A549 (cell line): ENCODE measurements around the gene TACSTD2. TPM values are rescaled to one million over a fixed set of nuclear protein-coding genes. Genes with fewer than 3 reads are reported as not detected.
"Not testable (repeated sequence)": the region's sequence is repeated elsewhere in the genome, so short reads cannot be mapped to it uniquely, and the experiment has no call there.

Source experiments
- ATAC-seq, 2 experiments: fragments of 200-7000 bp in 1 of 2; fragments of >200 bp in 1 of 2; cut with Nextera tagmentation in 1 of 2; cut with Tn5 transposase in 1 of 2; 3 replicates each; pipeline versions ENCODE4 v1.8.0 to v1.9.1; 2018 to 2020; ENCODE audit warnings: mild to moderate bottlenecking in 1 of 2, moderate library complexity in 1 of 2
- CTCF ChIA-PET: fragments of 300-600 bp; sonication (Branson Sonifier 250); formaldehyde crosslinking; extraction: SDS; loops from one replicate; lab custom pipeline; 2021; ENCODE audit warnings: antibody characterized with exemption, inconsistent platforms; lab: Yijun Ruan, JAX
- POLR2A ChIA-PET: fragments of 350-600 bp; formaldehyde crosslinking; extraction: SDS; loops from one replicate; lab custom pipeline; 2021; ENCODE audit warnings: antibody characterized with exemption, inconsistent platforms; lab: Yijun Ruan, JAX
- DNase-seq, 2 experiments: peaks; one replicate each; pipeline versions ENCODE4 v3.0.0 to v3.0.0-alpha.2; 2011 to 2016; ENCODE audit warnings: low read depth in 1 of 2, low spot score in 1 of 2
- FAIRE-seq: peaks from 2 replicates; lab custom pipeline; 2011; peaks lifted over from hg19 to GRCh38; lab: Jason Lieb, UNC
- H3K27ac ChIP-seq, 2 experiments: fragments of >200 bp; sonication (Bioruptor Twin); formaldehyde crosslinking; 3 replicates each; pipeline ENCODE4 v1.5.1; 2016 to 2017
- H3K4me1 ChIP-seq: fragments of >200 bp; sonication (Bioruptor Twin); formaldehyde crosslinking; 3 replicates; pipeline ENCODE4 v1.6.1; 2016
- H3K4me2 ChIP-seq: fragments of >200 bp; sonication (Bioruptor Twin); formaldehyde crosslinking; 3 replicates; pipeline ENCODE4 v1.6.1; 2016
- H3K4me3 ChIP-seq: fragments of >200 bp; sonication (Bioruptor Twin); formaldehyde crosslinking; 3 replicates; pipeline ENCODE4 v1.5.1; 2016
- H3K9me3 ChIP-seq: fragments of >200 bp; sonication (Bioruptor Twin); formaldehyde crosslinking; 3 replicates; pipeline ENCODE4 v1.6.1; 2016
- EHF ChIP-seq: fragments of 250-450 bp; sonication (Bioruptor Pico); IDR thresholded peaks from 2 replicates; pipeline ENCODE4 v1.5.0; 2020; ENCODE audit warnings: mild to moderate bottlenecking
- EHMT2 ChIP-seq: fragments of 200-600 bp; sonication (generic); IDR thresholded peaks from 2 replicates; pipeline ENCODE4 v1.6.1; 2016; ENCODE audit warnings: antibody characterized with exemption, low read depth, mild to moderate bottlenecking, moderate library complexity
- EP300 ChIP-seq, 2 experiments: fragments of >200 bp; sonication (Bioruptor Twin); formaldehyde crosslinking; IDR thresholded peaks; 2 replicates in 1 of 2; 3 replicates in 1 of 2; pipeline ENCODE4 v1.6.1; 2016 to 2017
- FOSB ChIP-seq: fragments of 250-450 bp; sonication (Bioruptor Pico); IDR thresholded peaks from 2 replicates; pipeline ENCODE4 v1.5.0; 2020; ENCODE audit warnings: mild to moderate bottlenecking, moderate library complexity
- FOXS1 ChIP-seq: fragments of 250-450 bp; sonication (Bioruptor Pico); IDR thresholded peaks from 2 replicates; pipeline ENCODE4 v1.5.0; 2020; ENCODE audit warnings: mild to moderate bottlenecking, moderate library complexity
- GATA3 ChIP-seq: IDR thresholded peaks from 2 replicates; pipeline ENCODE4 v1.6.1; 2012; ENCODE audit warnings: borderline replicate concordance
- HOXA7 ChIP-seq: fragments of 250-450 bp; sonication (Bioruptor Pico); IDR thresholded peaks from 2 replicates; pipeline ENCODE4 v1.5.0; 2020; ENCODE audit warnings: mild to moderate bottlenecking, moderate library complexity
- HOXB13 ChIP-seq: fragments of 250-450 bp; sonication (Bioruptor Pico); IDR thresholded peaks from 2 replicates; pipeline ENCODE4 v1.5.0; 2020; ENCODE audit warnings: low read depth, mild to moderate bottlenecking, moderate library complexity
- JUN ChIP-seq, 2 experiments: fragments of >200 bp; sonication (Bioruptor Twin); formaldehyde crosslinking; IDR thresholded peaks; 2 replicates in 1 of 2; 3 replicates in 1 of 2; pipeline ENCODE4 v1.6.1; 2016 to 2017
- MAFK ChIP-seq: fragments of 450-650 bp; IDR thresholded peaks from 2 replicates; pipeline ENCODE4 v1.6.1; 2014; ENCODE audit not compliant: partially characterized antibody
- MAZ ChIP-seq: fragments of 150-350 bp; IDR thresholded peaks from 2 replicates; pipeline ENCODE4 v1.6.1; 2014; ENCODE audit warnings: antibody characterized with exemption, low read depth, low read length, borderline replicate concordance
- POLR2A ChIP-seq: IDR thresholded peaks from 2 replicates; pipeline ENCODE4 v1.6.1; 2012; ENCODE audit warnings: mild to moderate bottlenecking, low read length
- RAD21 ChIP-seq, 2 experiments: fragments of >200 bp in 1 of 2; sonication (Bioruptor Twin) in 1 of 2; formaldehyde crosslinking in 1 of 2; IDR thresholded peaks in 1 of 2; conservative IDR thresholded peaks in 1 of 2; 2 replicates in 1 of 2; 3 replicates in 1 of 2; pipeline ENCODE4 v1.6.1; 2012 to 2018; ENCODE audit warnings: inconsistent platforms in 1 of 2
- TFCP2L1 ChIP-seq: fragments of 250-450 bp; sonication (Bioruptor Pico); IDR thresholded peaks from 2 replicates; pipeline ENCODE4 v1.5.0; 2021; ENCODE audit warnings: mild to moderate bottlenecking
- TP53 ChIP-seq: fragments of 250-450 bp; sonication (Bioruptor Pico); IDR thresholded peaks from 2 replicates; pipeline ENCODE4 v1.5.0; 2021; ENCODE audit warnings: mild to moderate bottlenecking, moderate library complexity
- ZC3H11A ChIP-seq: fragments of 450-650 bp; IDR thresholded peaks from 2 replicates; pipeline ENCODE4 v1.6.1; 2014; ENCODE audit warnings: antibody characterized with exemption, mild to moderate bottlenecking
- ZNF302 ChIP-seq: fragments of 250-450 bp; sonication (Bioruptor Pico); IDR thresholded peaks from 2 replicates; pipeline ENCODE4 v1.9.0; 2021; ENCODE audit warnings: inconsistent platforms, mild to moderate bottlenecking, moderate library complexity
- WGBS: methylation state at CpG from one replicate; pipeline ENCODE4 v1.1.6; 2017; ENCODE audit errors: missing lambda C conversion rate; 5-methylcytosine and 5-hydroxymethylcytosine counted together
- polyA plus RNA-seq, 4 experiments: library from polyadenylated mRNA; depleted of rRNA in 3 of 4; stranded (reverse); fragments of >200 nt; fragmentation: RNase III in 1 of 4; extraction: RNeasy Plus Mini Kit Qiagen cat#74134 plus additional on column Dnase treatment in 1 of 4; gene quantifications; 2 replicates in 3 of 4; 3 replicates in 1 of 4; pipeline ENCODE4 v1.2.3, GENCODE V29; 2011 to 2017
- TF ChIP-seq, protein P1 (sequence below): IDR thresholded peaks from 2 replicates; pipeline ENCODE4 v1.6.1; 2012; ENCODE audit warnings: low read depth, borderline replicate concordance
- TF ChIP-seq, protein P2 (sequence below): fragments of >200 bp; sonication (Bioruptor Twin); formaldehyde crosslinking; IDR thresholded peaks from 2 replicates; pipeline ENCODE4 v1.6.1; 2016
- TF ChIP-seq, protein P3 (sequence below): fragments of 250-450 bp; sonication (Bioruptor Pico); IDR thresholded peaks from 2 replicates; pipeline ENCODE4 v1.5.0; 2021; ENCODE audit warnings: mild to moderate bottlenecking, moderate library complexity, borderline replicate concordance
- TF ChIP-seq, protein P4 (sequence below): fragments of 450-650 bp; IDR thresholded peaks from 2 replicates; pipeline ENCODE4 v1.6.1; 2014; ENCODE audit warnings: antibody characterized with exemption
- TF ChIP-seq, protein P5 (sequence below): IDR thresholded peaks from 2 replicates; pipeline ENCODE4 v1.6.1; 2012
- TF ChIP-seq, protein P6 (sequence below): fragments of >200 bp; sonication (Bioruptor Twin); formaldehyde crosslinking; IDR thresholded peaks from 3 replicates; pipeline ENCODE4 v1.6.1; 2016
- TF ChIP-seq, protein P7 (sequence below): fragments of 250-450 bp; sonication (Bioruptor Pico); IDR thresholded peaks from 2 replicates; pipeline ENCODE4 v1.5.0; 2020; ENCODE audit warnings: low read depth, mild to moderate bottlenecking, moderate library complexity

Gene TACSTD2
- polyA plus RNA-seq, 2 of the 4 experiments (the other 2 are of a cell fraction), result not detected

DNA sequence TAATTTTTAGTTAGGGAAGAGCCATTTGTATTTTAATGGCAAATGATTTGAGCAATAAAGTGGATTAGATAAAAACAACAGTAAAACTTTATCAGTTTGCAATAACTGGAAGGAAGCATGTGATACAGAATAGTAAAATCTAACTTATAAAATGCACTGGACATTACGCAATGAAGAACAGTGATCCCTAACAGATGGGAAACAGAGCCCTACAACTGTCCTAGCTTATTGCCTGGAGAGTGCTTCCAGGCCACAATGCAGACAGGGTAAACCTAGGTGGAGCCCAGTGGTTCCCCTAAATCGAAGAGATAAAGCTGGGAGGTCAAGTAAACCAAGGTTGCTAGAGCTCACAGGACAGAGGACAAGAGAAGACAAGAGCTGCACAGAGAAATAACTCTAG lies 37.5 kb downstream of the TACSTD2 start:
- Histone ChIP-seq H3K4me2 (no peak overlapping the region), H3K4me1 (0 out of 3 replicates have a peak, but pooled peaks cover 5% of the 10 kb centered on the region), H3K4me3 (no peak overlapping the region), H3K27ac (no peak overlapping the region), H3K9me3 (no peaks in the 10 kb centered on the region)
- ATAC-seq (no peak), DNase-seq (no peak), FAIRE-seq (no peak)
- TF ChIP-seq, protein P1, sequence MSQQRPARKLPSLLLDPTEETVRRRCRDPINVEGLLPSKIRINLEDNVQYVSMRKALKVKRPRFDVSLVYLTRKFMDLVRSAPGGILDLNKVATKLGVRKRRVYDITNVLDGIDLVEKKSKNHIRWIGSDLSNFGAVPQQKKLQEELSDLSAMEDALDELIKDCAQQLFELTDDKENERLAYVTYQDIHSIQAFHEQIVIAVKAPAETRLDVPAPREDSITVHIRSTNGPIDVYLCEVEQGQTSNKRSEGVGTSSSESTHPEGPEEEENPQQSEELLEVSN, result no peak
- TF ChIP-seq POLR2A, result no peak
- no peak for TF ChIP-seq MAZ
- TF ChIP-seq, protein P2, sequence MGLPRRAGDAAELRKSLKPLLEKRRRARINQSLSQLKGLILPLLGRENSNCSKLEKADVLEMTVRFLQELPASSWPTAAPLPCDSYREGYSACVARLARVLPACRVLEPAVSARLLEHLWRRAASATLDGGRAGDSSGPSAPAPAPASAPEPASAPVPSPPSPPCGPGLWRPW, result no peak
- no peak for TF ChIP-seq RAD21 (conservative IDR thresholded peaks at IDR 0.05 in 1 of 2, IDR thresholded peaks at IDR 0.05 in 1 of 2)
- TF ChIP-seq TFCP2L1, result no peak
- TF ChIP-seq, protein P3, sequence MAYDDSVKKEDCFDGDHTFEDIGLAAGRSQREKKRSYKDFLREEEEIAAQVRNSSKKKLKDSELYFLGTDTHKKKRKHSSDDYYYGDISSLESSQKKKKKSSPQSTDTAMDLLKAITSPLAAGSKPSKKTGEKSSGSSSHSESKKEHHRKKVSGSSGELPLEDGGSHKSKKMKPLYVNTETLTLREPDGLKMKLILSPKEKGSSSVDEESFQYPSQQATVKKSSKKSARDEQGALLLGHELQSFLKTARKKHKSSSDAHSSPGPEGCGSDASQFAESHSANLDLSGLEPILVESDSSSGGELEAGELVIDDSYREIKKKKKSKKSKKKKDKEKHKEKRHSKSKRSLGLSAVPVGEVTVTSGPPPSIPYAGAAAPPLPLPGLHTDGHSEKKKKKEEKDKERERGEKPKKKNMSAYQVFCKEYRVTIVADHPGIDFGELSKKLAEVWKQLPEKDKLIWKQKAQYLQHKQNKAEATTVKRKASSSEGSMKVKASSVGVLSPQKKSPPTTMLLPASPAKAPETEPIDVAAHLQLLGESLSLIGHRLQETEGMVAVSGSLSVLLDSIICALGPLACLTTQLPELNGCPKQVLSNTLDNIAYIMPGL (CRISPR knock-in tag), result no peak
- no peak for TF ChIP-seq HOXA7 (CRISPR knock-in tag)
- TF ChIP-seq FOXS1 (CRISPR knock-in tag), result no peak
- no peak for TF ChIP-seq ZNF302
- no peak for TF ChIP-seq GATA3
- TF ChIP-seq JUN (IDR thresholded peaks at IDR 0.05), result no peak
- TF ChIP-seq FOSB (CRISPR knock-in tag), result no peak
- ChIA-PET CTCF (interaction anchor here (1.6 to 2.7 kb wide), 2 partner anchors 12 to 23 kb away, joined by 3 to 12 read pairs; no protein-coding TSS in a partner anchor), POLR2A (no interaction called here)
- WGBS, result 28% methylated on average over 1 of the region's 2 CpGs

DNA sequence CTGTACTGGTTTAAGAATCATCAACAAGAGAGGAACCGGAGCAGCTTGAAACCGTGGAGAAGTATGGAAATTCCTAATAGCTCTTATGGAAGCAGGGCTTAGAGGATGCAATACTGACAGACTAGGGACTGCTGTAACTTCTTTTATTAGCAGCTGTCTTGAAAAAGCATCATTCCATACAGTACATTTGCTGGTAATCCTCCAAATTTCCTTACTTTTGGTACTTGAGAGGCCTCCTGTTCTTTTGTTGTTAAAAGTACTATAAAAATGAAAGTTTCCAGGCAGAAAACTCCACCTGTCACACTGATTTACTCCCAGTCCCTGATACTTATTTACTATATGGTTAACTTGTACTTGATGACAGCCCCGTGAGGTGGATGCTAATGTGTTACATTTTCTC lies 38.2 kb downstream of the TACSTD2 start:
- ATAC-seq (no peak), FAIRE-seq (no peak), DNase-seq (no peak)
- no peak overlapping the region for H3K4me3 ChIP-seq
- TF ChIP-seq RAD21 (conservative IDR thresholded peaks at IDR 0.05 in 1 of 2, IDR thresholded peaks at IDR 0.05 in 1 of 2) (no peak), HOXB13 (CRISPR knock-in tag) (no peak), FOXS1 (CRISPR knock-in tag) (no peak), EP300 (IDR thresholded peaks at IDR 0.05) (no peak), POLR2A (no peak), TP53 (CRISPR knock-in tag) (no peak), EHF (CRISPR knock-in tag) (no peak), MAFK (no peak), JUN (IDR thresholded peaks at IDR 0.05) (no peak), EHMT2 (no peak), ZC3H11A (no peak)
- TF ChIP-seq, protein P4, sequence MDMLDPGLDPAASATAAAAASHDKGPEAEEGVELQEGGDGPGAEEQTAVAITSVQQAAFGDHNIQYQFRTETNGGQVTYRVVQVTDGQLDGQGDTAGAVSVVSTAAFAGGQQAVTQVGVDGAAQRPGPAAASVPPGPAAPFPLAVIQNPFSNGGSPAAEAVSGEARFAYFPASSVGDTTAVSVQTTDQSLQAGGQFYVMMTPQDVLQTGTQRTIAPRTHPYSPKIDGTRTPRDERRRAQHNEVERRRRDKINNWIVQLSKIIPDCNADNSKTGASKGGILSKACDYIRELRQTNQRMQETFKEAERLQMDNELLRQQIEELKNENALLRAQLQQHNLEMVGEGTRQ, result no peak
- TF ChIP-seq, protein P5, sequence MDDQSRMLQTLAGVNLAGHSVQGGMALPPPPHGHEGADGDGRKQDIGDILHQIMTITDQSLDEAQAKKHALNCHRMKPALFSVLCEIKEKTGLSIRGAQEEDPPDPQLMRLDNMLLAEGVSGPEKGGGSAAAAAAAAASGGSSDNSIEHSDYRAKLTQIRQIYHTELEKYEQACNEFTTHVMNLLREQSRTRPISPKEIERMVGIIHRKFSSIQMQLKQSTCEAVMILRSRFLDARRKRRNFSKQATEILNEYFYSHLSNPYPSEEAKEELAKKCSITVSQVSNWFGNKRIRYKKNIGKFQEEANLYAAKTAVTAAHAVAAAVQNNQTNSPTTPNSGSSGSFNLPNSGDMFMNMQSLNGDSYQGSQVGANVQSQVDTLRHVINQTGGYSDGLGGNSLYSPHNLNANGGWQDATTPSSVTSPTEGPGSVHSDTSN, result no peak
- TF ChIP-seq, protein P6, sequence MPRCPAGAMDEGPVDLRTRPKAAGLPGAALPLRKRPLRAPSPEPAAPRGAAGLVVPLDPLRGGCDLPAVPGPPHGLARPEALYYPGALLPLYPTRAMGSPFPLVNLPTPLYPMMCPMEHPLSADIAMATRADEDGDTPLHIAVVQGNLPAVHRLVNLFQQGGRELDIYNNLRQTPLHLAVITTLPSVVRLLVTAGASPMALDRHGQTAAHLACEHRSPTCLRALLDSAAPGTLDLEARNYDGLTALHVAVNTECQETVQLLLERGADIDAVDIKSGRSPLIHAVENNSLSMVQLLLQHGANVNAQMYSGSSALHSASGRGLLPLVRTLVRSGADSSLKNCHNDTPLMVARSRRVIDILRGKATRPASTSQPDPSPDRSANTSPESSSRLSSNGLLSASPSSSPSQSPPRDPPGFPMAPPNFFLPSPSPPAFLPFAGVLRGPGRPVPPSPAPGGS, result no peak
- TF ChIP-seq, protein P2, result no peak
- TF ChIP-seq, protein P7, sequence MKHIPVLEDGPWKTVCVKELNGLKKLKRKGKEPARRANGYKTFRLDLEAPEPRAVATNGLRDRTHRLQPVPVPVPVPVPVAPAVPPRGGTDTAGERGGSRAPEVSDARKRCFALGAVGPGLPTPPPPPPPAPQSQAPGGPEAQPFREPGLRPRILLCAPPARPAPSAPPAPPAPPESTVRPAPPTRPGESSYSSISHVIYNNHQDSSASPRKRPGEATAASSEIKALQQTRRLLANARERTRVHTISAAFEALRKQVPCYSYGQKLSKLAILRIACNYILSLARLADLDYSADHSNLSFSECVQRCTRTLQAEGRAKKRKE, result no peak
- H3K27ac ChIP-seq, result no peak overlapping the region
- 0 out of 3 replicates have a peak, but pooled peaks cover 5% of the 10 kb centered on the region for H3K4me1 ChIP-seq
- no peaks in the 10 kb centered on the region for H3K9me3 ChIP-seq
- no peak overlapping the region for H3K4me2 ChIP-seq
- WGBS, result 81% methylated on average over 3 of the region's 3 CpGs
- ChIA-PET CTCF (interaction anchor here (0.8 to 2.7 kb wide), 3 partner anchors 11 to 114 kb away, joined by 3 to 12 read pairs (median 5); no protein-coding TSS in a partner anchor), POLR2A (no interaction called here)

DNA sequence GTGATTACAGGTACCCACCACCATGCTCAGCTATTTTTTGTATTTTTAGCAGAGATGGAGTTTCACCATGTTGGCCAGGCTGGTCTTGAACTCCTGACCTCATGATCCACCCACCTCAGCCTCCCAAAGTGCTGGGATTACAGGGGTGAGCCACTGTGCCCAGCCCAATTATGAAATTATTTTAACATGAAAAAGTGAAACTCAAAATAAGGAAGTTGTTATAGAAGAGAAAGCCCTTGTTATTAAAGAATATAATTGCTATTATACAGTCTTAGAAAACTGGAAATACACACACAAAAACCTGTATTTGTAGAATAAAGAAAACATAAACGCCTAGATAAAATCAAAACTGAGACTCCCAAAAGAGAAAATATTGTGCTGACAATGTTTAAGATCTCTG lies 45.2 kb downstream of the TACSTD2 start:
- H3K4me3 ChIP-seq, ATAC-seq, DNase-seq, H3K9me3 ChIP-seq, H3K4me1 ChIP-seq, FAIRE-seq, H3K4me2 ChIP-seq, H3K27ac ChIP-seq, POLR2A ChIA-PET: not testable (repeated sequence)
- 69% methylated on average over 1 of the region's 1 CpG for WGBS
- CTCF ChIA-PET, result interaction anchor here (1.7 kb wide), 1 partner anchor 120 kb away, joined by 3 read pairs; no protein-coding TSS in a partner anchor
